Pancreas (tissue), 10 donors: ENCODE measurements around the gene SGPP1. TPM values are rescaled to one million over a fixed set of nuclear protein-coding genes. Genes with fewer than 3 reads are reported as not detected.
A peak's percentile ranks its signal among the peaks of the same experiment; 100 is the strongest.

ENCODE experiments used
- ATAC-seq, 4 donors: fragments of 200-7000 bp; cut with Tn5 transposase; one replicate each; pipeline versions ENCODE4 v1.8.0 to v1.9.1; 2020; ENCODE audit warnings: mild to moderate bottlenecking in 4 of 4, moderate library complexity in 4 of 4
- DNase-seq, 6 donors: peaks; one replicate each; pipeline ENCODE4 v3.0.0-alpha.2; 2020
- FAIRE-seq: peaks from 2 replicates; lab custom pipeline; 2012; peaks lifted over from hg19 to GRCh38; lab: Jason Lieb, UNC
- H3K27ac ChIP-seq, 4 donors: fragments of 200-600 bp; sonication (generic); 1 replicate in 3 of 4; 2 replicates in 1 of 4; pipeline versions ENCODE4 v1.5.0 to v1.8.0; 2020
- H3K27me3 ChIP-seq, 4 donors: fragments of 200-600 bp; one replicate each; pipeline ENCODE4 v1.8.0; 2021
- H3K36me3 ChIP-seq, 3 donors: fragments of 200-600 bp; sonication (generic) in 1 of 3; one replicate each; pipeline versions ENCODE4 v1.5.0 to v1.8.0; 2020 to 2021
- H3K4me1 ChIP-seq, 3 donors: fragments of 200-600 bp; one replicate each; pipeline ENCODE4 v1.8.0; 2021
- H3K4me3 ChIP-seq, 4 donors: fragments of 200-600 bp; sonication (generic) in 2 of 4; one replicate each; pipeline versions ENCODE4 v1.5.0 to v1.8.0; 2020 to 2021
- H3K9me3 ChIP-seq, 4 donors: fragments of 200-600 bp; one replicate each; pipeline ENCODE4 v1.8.0; 2021
- WGBS, 2 donors: extraction: QIAGEN DNeasy Blood & Tissue Kit; methylation state at CpG; one replicate each; pipeline ENCODE4 v1.1.7; 2013; 5-methylcytosine and 5-hydroxymethylcytosine counted together
- intact Hi-C, 3 donors: fragments of 100-400 bp; cut with DNase I; formaldehyde crosslinking; loops; one replicate each; pipeline versions ENCODE4 v1.11.1 to v1.14.2; 2022
- polyA plus RNA-seq, 2 donors: library from polyadenylated mRNA; stranded (reverse); fragments of 200-250 nt; gene quantifications; one replicate each; pipeline ENCODE4 v1.2.3, GENCODE V29; 2013
- total RNA-seq, 6 donors: library from RNA; stranded (reverse); fragmentation: NEBNext Ultra II Directional in 4 of 6; extraction: Animal tissue kit (Norgen Biotek cat#: 25700) in 4 of 6; gene quantifications; one replicate each; pipeline versions ENCODE4 v1.2.1 to v1.2.4, GENCODE V29; 2021 to 2023
- TF ChIP-seq, protein P1 (sequence below), 4 donors: fragments of 200-600 bp; sonication (generic) in 3 of 4; IDR thresholded peaks; one replicate each; pipeline versions ENCODE4 v1.5.0 to v1.8.0; 2021; ENCODE audit warnings: antibody characterized with exemption in 4 of 4
- donor health status: healthy with polysubstance abuse.
- donor health status: DM: no; HTN: no; CAD: no; lungs with moderate emphysema.
- donor health status: DM: no; HTN: no; CAD: no.
- donor health status: control.
- donor health status: control.
- donor health status: Bipolar disorder and iron deficiency.
- donor health status: DM: yes; HTN: yes; CAD: no.
- donor health status: DM: no; HTN: no; CAD: no.
- donor health status: DM: no; HTN: no; CAD: no.
- donor health status: DM: yes; HTN: yes; CAD: no.

The SGPP1 gene
- total and polyA plus RNA-seq, 8 donors = 5.7 to 14.3 (median 10.9) TPM

DNA sequence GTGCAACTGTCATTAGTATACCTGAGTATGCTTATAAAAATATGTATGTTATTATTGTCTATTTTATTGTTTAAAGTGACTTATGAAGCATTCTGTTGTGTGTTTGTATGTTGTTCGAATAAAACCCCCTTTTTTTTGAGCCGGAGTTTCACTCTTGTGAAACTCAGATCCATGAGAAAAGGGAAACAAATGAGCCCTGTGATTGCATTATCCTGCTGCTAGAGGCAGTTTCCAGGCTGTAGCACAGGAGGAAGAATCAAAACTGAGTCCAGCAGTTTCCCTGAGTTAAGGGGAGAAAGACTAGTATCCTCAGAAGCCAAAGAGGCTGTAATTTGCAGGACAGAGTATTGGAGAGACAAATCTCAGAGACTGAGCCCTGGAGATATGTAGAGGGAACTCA, 12.5 kb downstream of the SGPP1 start:
- H3K4me1 ChIP-seq = no peaks in the 10 kb centered on the region
- FAIRE-seq (no peak), DNase-seq (no peak), ATAC-seq (no peak)
- intact Hi-C loops = loop anchor here in 1 of 3 donors (10.0 kb wide), 1 partner anchor 51 kb away; no protein-coding TSS in a partner anchor
- no peak overlapping the region for H3K4me3 ChIP-seq
- TF ChIP-seq, protein P1, sequence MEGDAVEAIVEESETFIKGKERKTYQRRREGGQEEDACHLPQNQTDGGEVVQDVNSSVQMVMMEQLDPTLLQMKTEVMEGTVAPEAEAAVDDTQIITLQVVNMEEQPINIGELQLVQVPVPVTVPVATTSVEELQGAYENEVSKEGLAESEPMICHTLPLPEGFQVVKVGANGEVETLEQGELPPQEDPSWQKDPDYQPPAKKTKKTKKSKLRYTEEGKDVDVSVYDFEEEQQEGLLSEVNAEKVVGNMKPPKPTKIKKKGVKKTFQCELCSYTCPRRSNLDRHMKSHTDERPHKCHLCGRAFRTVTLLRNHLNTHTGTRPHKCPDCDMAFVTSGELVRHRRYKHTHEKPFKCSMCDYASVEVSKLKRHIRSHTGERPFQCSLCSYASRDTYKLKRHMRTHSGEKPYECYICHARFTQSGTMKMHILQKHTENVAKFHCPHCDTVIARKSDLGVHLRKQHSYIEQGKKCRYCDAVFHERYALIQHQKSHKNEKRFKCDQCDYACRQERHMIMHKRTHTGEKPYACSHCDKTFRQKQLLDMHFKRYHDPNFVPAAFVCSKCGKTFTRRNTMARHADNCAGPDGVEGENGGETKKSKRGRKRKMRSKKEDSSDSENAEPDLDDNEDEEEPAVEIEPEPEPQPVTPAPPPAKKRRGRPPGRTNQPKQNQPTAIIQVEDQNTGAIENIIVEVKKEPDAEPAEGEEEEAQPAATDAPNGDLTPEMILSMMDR (IDR thresholded peaks at IDR 0.05) = no peak
- H3K27me3 ChIP-seq = no peaks in the 10 kb centered on the region
- H3K9me3 ChIP-seq = no peaks in the 10 kb centered on the region
- no peak overlapping the region for H3K27ac ChIP-seq
- 92 to 96% methylated on average over 2 of the region's 2 CpGs for WGBS, 2 donors
- no peaks in the 10 kb centered on the region for H3K36me3 ChIP-seq

DNA sequence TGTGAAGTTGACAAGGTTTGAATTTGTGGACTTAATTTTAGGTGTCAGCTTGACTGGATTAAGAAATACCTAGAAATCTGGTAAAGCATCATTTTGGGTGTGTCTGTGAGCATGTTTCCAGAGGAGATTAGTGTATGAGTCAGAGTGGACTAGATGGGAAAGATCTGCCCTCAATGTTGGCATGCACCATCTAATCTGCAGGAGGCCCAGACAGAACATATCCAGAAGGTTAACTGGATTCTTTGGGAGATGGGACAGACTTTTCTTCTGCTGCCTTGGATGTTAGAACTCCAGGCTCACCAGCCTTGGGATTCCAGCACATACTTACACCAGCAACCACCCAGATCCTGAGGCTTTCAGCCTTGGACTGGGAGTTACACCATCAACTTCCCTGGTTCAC, 14.1 kb downstream of the SGPP1 start:
- TF ChIP-seq, protein P1 (IDR thresholded peaks at IDR 0.05) = no peak
- Histone ChIP-seq H3K27ac (no peak overlapping the region), H3K27me3 (no peaks in the 10 kb centered on the region), H3K9me3 (no peaks in the 10 kb centered on the region), H3K4me1 (no peaks in the 10 kb centered on the region), H3K36me3 (no peaks in the 10 kb centered on the region), H3K4me3 (no peak overlapping the region)
- intact Hi-C loops = loop anchor here in 1 of 3 donors (10.0 kb wide), 1 partner anchor 49 kb away; no protein-coding TSS in a partner anchor
- no peak for FAIRE-seq
- ATAC-seq = peak in 1 of 4 donors; percentile 32
- DNase-seq = no peak

- TF ChIP-seq, protein P1 (IDR thresholded peaks at IDR 0.05) = no peak
- Histone ChIP-seq H3K4me3 (no peak overlapping the region), H3K27ac (no peak overlapping the region), H3K27me3 (no peaks in the 10 kb centered on the region), H3K36me3 (no peaks in the 10 kb centered on the region), H3K9me3 (no peaks in the 10 kb centered on the region), H3K4me1 (no peaks in the 10 kb centered on the region)
- DNase-seq = no peak
- no peak for ATAC-seq
- WGBS, 2 donors = 83 to 89% methylated on average over 2 of the region's 2 CpGs
- no peak for FAIRE-seq
- intact Hi-C loops = loop anchor here in 1 of 3 donors (10.0 kb wide), 1 partner anchor 48 kb away; no protein-coding TSS in a partner anchor
These were observed 14.8 kb downstream of the SGPP1 start for GRCh38 chr14:63713058-63713457.

DNA sequence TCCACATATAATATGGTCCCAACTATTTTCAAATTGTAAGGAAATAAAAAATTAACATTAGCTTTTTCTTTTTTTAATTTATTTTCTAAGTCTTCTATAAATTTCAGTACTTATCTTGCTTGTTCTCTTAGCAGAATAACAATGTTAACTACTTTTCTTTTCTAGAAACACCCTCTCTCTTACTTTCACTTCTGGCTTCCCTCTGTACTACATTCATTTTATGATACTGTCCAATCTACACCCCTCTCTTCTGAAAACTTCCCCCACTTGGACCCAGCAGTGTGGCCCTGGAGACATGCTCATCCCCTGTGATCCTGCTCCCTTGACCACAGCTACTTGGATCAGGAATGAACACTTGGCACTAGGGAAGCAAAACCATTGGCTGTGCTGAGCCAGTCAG, 15.7 kb downstream of the SGPP1 start:
- TF ChIP-seq, protein P1 (IDR thresholded peaks at IDR 0.05) = no peak
- no peak for FAIRE-seq
- no peaks in the 10 kb centered on the region for H3K27me3 ChIP-seq
- H3K4me3 ChIP-seq = no peak overlapping the region
- no peak overlapping the region for H3K27ac ChIP-seq
- no peaks in the 10 kb centered on the region for H3K4me1 ChIP-seq
- no peak for ATAC-seq
- H3K36me3 ChIP-seq = no peaks in the 10 kb centered on the region
- no peak for DNase-seq
- H3K9me3 ChIP-seq = no peaks in the 10 kb centered on the region
- intact Hi-C loops = loop anchor here in 1 of 3 donors (10.0 kb wide), 1 partner anchor 47 kb away; no protein-coding TSS in a partner anchor

DNA sequence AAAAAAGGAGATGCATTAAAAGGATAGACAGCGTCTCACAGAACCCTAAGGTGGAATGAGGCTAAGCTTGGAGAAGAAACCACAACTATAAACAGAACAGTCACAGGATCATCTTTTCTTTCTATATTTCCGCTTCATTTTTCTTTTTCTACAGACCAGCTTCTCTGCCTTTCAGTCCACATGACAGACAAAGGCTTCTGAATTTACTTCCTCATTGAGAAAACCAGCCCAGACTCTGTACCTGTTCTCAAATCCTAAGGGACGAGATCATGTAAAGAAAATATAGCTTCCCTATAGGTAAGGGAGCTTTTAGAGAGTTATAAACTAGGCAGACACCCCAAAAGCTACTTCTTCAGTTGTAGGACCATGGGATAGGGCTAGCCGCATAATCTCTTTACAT, 17.4 kb downstream of the SGPP1 start:
- ATAC-seq (no peak), FAIRE-seq (no peak), DNase-seq (no peak)
- TF ChIP-seq, protein P1 (IDR thresholded peaks at IDR 0.05) = no peak
- Histone ChIP-seq H3K9me3 (no peaks in the 10 kb centered on the region), H3K27me3 (no peaks in the 10 kb centered on the region), H3K4me3 (no peak overlapping the region), H3K4me1 (no peaks in the 10 kb centered on the region), H3K27ac (no peak overlapping the region), H3K36me3 (no peaks in the 10 kb centered on the region)
- intact Hi-C loops = loop anchor here in 1 of 3 donors (10.0 kb wide), 1 partner anchor 46 kb away; no protein-coding TSS in a partner anchor
- WGBS, 2 donors = 97 to 98% methylated on average over 4 of the region's 4 CpGs
